ENCODE results near the gene KLHL6.

DNA sequence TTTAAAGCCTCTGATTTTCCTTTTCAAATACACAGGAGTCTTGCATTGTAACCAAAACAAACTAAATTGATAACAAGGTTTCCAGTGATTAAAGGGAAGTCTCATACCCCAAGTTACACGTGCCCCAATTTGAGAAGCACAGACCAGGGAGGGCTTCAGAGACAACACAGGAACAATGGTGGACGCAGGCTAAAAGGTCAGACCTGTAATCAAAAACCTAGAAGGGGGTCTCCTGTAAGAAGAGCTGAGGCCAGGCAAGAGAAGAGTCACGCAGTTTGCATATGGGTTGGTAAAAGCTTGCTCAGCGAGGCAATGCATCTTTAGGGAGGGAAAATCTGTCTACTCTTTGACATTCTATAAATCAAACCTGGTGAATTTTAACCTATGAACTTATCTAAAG, 68.5 kb downstream of the KLHL6 start:
- TF ChIP-seq POLR2A (IDR thresholded peaks at IDR 0.05; ENCODE audit: low read length) (no peak), GATA1 (IDR thresholded peaks at IDR 0.05; ENCODE audit: low read depth, low read length) (no peak)

All from erythroblast (primary cell).